ENCODE results near the gene KCNMA1.

GRCh38 chr10:77664008-77664407, 26.4 kb upstream of the KCNMA1 start:
- no peak for TF ChIP-seq CTCF (conservative IDR thresholded peaks at IDR 0.05)
- no peak for TF ChIP-seq EZH2 (IDR thresholded peaks at IDR 0.05; ENCODE audit: low read depth)

Data from PC-9 (cell line).